ENCODE measurements around the gene PKN2.

DNA sequence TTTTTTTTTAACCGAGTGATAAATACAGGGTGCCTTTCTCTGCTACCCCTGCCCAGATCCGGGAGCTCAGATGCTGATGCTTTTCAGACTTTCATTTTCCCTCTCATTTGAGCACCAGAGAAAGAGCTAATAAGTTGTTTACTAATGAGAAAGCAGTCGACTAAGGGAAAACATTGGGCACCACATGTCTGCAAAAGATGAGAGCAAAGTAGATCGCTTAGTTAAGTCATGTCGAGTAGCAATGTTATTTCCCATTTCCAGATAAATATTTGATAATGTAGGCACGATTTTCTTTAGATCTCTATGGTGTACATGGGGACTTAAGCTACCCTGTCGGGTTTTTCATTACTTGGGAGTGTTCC is 1.2 kb downstream of the PKN2 start:
- TF ChIP-seq, protein P1, sequence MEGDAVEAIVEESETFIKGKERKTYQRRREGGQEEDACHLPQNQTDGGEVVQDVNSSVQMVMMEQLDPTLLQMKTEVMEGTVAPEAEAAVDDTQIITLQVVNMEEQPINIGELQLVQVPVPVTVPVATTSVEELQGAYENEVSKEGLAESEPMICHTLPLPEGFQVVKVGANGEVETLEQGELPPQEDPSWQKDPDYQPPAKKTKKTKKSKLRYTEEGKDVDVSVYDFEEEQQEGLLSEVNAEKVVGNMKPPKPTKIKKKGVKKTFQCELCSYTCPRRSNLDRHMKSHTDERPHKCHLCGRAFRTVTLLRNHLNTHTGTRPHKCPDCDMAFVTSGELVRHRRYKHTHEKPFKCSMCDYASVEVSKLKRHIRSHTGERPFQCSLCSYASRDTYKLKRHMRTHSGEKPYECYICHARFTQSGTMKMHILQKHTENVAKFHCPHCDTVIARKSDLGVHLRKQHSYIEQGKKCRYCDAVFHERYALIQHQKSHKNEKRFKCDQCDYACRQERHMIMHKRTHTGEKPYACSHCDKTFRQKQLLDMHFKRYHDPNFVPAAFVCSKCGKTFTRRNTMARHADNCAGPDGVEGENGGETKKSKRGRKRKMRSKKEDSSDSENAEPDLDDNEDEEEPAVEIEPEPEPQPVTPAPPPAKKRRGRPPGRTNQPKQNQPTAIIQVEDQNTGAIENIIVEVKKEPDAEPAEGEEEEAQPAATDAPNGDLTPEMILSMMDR (IDR thresholded peaks at IDR 0.05): no peak
- TF ChIP-seq POLR2A (IDR thresholded peaks at IDR 0.05) (no peak), POLR2AphosphoS5 (IDR thresholded peaks at IDR 0.05) (no peak), EP300 (IDR thresholded peaks at IDR 0.05) (no peak)

All from gastroesophageal sphincter (tissue), 3 donors.